GF-D8 (cell line): ENCODE measurements around the gene ZNF181.
"Not testable (repeated sequence)": the region's sequence is repeated elsewhere in the genome, so short reads cannot be mapped to it uniquely, and the experiment has no call there.

Experiments
- DNase-seq: peaks from one replicate; lab custom pipeline; 2025; lab: John Stamatoyannopoulos, UW

The ZNF181 gene

DNA sequence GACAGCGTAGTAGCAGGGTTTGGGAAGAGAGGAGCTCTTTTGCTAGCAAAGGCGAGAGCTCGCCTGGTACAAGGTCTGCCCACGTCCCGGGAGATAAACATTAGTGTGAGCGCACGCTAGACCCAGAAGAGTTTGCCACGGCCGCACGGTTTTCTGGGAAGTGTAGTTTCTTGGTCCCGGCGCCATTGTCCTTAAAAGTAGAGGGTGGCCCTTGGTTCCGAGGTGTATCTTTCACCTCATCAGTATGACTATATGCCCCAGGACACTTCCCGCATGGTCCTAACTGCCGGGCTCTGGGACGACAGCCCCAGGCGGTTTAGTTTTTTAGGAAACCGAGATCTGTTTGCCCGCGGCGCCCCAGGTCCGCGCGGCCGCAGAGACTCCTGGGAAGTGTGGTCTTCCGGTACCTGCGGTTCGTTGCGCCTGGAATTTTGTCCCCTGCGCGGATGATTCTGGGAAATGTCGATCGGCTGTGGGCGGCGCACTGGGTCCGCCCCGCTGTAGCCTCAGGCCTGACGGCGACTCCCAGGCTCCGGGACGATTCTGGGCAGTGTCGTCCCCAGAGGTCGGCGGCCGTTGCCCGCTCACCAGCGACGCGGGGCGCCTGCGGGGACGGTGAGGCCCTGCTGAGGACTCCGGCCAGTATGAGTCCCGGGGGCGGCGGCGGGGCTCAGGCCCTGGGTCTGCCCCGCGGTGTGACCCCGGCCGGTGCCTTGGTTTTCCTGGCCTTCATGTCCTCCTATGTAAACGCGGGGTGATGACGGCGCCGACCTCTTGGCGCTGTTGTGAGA is at the start of gene ZNF181:
ZNF181 (plus strand) TSS at position 498 of the 791 bp plus-strand sequence. CDS start 795 bp downstream, outside the sequence.
- peak; percentile 86 for DNase-seq

DNA sequence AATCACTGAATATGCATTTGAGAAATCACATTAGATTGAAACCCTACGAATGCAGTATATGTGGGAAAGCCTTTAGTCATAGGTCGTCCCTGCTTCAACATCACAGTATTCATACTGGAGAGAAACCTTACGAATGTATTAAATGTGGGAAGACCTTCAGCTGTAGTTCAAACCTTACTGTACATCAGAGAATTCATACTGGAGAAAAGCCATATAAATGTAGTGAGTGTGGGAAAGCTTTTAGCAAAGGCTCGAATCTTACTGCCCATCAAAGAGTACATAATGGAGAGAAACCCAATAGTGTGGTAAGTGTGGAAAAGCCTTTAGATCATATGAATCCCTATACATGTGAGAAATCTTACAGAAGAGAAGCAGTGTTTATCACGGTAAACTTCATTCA is 48.8 kb upstream of the ZNF181 start:
- DNase-seq = not testable (repeated sequence)

DNA sequence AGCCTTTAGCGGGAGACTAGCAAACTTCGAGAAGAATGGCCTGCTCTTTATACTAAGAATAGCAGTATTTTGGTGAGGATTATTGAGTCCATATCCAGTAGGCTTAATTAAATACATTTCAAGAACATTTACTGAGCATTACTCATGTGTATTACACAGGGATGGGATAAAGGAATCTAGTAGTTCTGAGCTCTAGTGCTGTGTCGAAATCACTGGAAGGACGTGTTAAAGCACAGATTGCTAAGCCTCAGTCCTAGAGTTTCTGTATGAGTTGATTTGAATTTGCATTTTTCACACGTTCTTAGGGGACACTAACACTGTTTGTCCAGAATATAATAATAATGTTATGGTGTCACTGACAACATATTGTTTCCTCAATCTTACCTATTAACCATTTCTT is 47.6 kb upstream of the ZNF181 start:
- no peak for DNase-seq

DNA sequence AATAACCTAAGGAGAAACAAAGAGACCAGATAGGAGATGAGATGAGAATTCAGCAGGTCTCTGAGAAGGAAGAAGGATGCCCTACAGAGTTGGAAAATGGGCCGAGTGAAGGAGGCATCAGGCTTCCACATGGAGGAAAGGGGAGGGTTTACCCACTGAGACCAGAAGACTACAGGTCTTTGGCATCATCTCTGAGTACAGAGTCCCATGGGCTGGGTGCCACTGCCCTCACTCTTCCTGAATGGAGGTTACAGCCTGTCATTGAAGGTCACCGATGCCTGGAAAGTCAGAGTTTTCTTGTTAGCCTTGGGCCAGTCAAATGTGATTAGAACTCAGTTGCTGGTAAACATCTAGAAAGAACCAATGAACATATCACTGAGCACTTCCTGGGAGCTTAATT is 46.7 kb upstream of the ZNF181 start:
- no peak for DNase-seq

DNA sequence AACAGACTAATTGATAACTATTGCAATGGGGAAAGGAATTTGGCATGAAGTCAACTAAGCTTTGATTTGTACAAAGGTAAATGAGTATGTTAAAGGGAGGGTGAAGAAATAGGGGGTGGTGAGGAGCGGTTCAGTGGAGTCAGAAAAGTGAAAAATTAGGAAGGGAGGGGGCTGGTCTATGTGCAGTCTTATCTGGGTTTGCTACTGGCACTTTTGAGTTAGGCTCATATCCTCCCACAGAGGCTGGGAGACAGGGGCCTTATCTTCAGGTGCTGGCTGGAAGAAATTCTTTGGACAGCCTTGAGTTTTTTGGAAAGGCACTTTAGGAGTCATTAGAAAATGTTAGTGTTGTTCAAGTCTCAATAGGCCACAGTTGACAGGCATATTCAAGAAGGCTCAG is 45.5 kb upstream of the ZNF181 start:
- DNase-seq = no peak

DNA sequence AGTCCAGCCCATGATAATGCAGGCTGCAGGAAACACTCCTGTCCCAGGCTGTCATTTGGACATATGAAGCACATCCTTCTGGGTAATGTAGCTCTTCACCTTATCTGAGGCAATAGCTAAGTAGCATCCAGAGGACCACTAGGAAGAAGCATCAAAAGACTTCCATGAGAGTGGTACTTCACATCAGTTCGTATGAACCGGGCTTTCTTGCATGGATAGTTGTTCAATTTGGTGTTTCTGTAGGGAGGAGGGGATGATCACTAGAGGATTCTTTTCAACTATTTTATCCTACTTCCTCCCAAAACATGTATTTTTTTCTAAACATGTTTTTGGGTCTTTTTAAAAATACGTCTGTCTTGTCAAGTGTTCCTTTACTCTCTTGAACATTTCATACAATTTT is 43.7 kb upstream of the ZNF181 start:
- no peak for DNase-seq

DNA sequence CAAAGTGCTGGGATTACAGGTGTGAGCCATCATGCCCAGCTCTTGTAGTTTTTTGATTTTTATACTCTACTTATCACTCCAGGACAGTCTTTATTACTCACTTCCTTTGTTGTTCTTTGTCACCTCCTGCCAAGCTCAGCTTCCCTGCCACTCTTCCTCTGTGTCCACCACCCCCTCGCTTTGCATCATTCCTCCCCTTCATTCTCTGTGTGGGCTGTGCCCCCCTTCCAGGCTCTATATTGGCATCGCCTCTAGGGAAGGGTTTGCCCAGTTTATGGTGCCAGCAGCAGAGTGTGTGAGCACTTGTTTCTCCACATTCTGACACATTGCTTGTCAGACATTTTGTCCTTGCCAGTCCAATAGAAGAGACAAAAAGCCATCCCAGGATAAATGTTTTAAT is 41.5 kb upstream of the ZNF181 start:
- no peak for DNase-seq

DNA sequence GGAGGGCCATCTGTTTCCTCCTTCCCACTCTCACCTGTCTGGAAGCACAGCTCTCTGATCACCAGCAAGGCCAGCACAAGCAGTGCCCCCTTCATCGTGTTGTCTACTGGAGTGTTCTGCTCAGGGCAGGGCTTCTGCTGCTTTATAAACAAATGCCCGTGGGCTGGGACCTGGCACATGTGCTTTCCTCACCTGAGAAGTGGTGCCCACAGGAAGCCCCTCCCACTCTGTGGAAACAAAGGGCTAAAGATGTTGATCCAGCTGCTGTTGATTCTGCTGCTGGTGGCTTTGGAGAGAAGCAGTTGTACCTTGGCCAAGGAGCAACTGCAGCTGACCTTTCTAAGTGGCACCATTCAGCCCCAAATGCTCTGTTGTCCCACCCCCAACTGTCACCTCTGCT is 26.4 kb upstream of the ZNF181 start:
- no peak for DNase-seq

DNA sequence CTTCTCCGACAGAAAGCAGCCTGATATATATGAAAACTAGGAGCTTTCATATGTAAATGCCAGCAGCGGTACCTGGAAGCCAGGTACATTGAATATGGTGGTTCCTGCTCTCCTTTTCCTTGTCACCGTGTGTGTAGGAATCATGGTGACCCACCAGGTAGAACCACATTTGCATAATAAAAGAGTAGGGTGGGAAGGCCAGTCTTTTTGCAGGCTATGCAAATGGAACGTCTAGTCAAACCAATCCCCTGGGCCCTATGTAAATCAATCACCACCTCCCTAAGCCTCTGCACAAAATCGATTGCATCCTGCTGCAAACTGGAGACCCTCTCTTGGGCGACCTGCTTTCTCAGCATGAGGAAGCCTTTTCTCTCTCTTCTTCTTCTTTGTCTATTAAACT is 22.2 kb upstream of the ZNF181 start:
- no peak for DNase-seq

DNA sequence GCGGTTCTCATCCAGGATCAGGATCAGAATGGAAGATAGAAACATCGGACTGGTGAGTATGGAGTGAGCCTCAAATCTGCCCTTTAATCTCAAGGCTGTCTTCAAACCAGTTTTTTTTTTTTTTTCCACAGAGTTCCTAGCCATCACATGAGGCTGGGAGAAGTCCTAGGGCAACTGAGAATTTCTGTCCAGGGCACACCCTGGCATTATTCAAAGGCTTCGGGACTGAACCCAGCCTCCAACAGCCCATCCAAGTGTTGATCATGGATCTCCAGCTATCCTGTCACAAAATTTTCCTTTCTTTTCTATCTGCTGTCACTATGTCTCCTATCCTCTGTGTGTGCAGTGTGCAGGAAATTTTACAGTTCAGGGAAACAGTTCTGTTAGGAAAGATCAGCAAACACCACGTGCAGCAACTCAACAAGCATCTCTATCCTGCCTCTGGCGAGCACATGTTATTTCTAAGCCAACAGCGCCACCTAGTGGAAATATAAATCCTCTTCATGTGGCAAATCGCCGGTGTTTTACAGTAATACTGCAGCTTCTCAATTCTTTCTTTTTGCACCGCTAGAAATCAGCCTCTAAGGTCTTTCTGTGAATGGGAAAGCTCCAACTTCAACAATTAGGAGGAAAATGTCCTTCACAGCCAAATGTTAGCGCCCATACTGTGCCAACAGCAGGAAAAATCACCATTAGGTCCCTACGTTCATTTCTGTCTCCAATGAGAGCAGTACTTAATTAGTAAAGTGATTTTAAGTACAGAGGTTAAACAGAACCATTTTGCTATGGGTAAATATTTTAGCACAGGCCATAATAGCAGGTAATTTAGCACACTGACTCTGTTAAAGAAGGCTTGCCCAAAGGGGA is 21.4 kb upstream of the ZNF181 start:
- DNase-seq = peak; percentile 5

DNA sequence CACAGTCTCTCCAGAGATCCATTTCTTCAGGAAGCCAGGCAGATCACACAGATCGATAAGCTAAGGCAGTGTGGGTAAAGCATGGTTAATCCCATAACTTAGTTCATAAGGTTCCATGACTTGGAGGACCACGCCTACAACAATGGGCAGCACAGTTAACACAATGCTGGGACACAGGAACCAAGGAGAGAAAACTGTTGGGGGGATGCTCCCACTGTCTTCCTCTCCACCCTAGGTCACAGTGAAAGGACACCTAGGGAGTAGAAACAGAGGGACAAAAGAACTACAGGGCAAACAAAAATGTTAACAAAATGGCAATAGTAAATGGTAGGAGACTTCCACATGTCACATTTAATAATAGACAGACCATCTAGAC is 20.8 kb upstream of the ZNF181 start:
- DNase-seq = no peak

DNA sequence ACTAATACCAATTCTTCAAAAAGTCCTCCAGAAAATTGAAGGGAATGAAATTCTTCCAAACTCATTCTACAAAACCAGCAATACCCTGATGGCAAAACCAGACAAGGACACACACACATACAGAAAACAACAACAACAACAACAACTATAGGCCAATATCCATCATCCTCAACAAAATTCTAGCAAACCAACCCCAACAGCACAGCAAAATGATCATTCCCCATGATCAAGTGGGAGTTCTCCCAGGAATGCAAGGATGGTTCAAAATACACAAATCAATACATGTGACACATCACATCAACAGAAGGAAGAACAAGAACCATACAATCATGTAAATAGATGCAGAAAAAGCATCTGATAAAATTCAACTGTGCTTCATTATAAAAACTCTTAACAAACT is 18.7 kb upstream of the ZNF181 start:
- no peak for DNase-seq

DNA sequence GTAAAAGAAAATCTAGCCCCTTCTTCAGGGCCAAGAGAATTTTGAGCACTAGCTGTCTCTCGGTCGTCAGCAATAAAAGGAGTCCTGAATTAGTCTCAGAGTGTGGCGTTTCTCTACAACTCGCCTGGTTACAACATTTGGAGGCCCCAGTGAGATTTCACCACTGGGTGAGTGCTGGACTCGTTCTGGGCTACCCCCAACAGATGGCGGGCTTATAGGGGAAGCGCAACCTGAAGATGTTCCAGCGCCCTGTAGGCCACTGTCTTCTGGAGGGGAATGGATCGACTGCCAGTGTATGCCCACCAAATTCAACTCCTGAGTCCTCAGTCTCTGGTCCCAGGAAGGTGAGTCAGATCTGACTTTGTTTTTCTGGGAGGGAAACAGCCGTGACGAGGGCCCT is 11.7 kb upstream of the ZNF181 start:
- no peak for DNase-seq

DNA sequence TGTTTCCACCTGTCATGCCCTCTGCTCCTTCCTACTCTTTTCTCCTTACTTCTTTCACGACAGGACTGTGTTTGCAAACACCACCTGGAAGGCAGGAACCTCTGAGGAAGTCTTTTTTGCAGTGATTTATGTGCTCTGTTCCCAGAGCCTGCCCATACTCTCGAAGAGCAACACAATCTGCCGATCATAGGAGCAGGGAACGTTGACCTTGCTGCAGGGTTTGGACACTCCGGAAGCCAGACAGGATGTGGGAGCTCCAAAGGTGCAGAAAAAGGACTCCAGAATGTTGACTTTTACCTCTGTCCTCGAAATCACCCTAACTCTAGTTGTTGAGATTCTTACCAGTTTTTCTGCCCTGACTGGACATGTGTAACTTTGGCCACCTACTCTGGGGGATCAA is 8.6 kb upstream of the ZNF181 start:
- no peak for DNase-seq

DNA sequence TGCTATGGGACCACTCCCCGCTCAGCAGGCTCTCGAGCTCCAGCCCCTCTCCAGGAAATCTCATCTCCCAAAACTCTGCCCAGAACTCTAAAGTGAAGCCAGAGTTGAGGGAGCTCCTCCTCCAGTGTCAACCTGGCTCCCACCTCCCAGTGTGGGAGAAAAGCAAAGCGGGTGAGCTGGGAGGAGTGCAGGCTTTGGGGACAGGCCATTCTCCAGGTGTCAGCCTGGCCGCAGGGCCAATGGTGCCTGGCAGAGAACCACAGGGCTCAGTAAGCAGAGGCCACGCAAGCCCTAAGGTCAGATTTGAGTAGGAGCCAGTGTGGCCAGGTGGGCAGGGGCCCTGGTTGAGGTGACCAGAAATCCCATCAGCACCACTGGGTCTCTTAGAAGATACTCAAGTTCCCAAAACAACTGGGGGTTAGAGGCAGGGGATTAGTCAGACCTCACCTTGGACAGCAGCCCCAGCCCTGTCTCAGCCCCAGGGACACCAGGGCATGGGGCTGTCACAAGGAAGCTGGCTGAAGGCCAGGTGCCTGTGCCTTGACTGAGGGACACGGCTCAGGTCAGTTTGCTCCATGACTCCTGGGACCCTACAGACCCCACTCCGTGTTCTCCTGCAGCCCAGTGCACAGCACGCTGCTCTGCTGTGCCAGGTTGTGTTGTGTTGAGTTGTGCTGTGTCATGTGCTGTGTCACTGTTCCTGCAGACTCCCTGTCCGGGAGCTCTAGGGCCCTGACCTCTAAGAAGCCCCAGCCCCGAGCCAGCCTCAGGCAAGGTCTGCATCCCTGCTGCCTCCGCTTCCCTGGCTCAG is 2.8 kb upstream of the ZNF181 start:
- no peak for DNase-seq

DNA sequence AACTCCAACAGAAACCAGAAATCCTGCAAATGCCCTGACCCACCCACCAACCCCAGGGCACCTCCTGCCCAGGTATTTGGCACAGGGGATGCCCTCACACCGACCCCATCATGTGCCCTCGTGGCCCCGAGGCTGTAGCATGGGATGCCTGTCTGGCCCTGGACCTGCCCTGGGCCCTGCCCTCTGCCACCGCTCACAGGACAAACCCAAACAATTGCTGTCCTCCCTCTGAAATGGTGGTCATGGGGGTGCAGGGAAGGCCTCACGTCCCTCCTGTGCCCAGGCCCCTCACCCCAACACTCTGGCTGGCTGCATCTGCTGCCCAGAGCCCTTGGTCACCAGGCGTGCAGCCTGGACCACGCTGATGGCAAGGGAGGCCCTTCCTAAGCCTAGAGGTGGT is 2.1 kb upstream of the ZNF181 start:
- no peak for DNase-seq

DNA sequence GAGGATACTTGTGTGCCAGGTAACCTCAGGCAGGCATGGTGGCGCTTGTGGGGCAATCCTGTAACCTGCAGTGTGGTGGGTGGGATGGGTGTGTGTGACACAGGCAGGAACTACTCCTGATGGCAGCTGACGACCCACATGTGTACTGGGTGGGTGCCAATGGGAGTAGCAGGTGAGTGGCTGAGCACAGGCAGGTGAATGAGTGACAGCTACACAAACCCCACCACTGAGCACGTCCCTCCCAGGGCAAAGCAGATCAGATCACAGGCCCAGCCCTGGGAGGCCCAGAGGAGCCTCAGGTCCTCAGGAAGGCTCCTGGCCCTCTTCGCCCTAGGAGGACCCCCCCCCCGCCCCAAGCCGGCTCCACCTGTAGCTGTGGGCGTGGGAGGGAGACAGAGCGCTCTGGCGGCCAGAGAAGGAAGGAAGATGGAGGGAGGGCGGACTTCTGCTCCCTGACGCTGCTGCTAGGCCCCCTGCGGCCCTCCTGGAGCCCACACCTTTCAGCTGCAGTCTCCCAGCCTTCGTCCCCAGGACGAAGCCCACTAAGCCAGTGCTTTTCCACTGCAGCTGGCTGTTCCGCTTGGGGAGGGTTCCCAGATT is 1.3 kb upstream of the ZNF181 start:
- peak; percentile 19 for DNase-seq

DNA sequence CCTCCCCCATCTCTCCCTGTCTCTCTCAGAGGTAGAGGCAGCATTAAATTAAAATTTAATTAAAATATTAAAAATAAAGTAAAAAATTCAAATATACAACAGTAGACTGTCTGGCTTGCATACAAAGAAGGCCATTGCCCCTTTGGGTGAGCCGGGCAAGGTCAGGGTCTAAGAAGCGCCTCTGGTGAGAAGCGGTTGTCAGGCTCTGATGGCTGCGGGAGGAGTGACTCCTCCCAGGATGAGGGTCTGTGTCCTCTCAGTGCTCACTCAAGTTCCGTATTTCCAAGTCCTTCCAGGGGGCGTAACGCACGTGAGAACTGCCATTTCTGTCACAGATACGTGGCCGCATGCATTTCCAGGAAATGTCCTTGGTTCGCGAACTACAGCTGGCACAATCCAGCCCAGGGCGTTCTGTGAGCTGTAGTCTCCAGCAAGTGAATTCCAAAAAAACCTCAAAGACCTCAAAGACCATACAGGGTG is 737 bp upstream of the ZNF181 start:
- DNase-seq = peak; percentile 84

DNA sequence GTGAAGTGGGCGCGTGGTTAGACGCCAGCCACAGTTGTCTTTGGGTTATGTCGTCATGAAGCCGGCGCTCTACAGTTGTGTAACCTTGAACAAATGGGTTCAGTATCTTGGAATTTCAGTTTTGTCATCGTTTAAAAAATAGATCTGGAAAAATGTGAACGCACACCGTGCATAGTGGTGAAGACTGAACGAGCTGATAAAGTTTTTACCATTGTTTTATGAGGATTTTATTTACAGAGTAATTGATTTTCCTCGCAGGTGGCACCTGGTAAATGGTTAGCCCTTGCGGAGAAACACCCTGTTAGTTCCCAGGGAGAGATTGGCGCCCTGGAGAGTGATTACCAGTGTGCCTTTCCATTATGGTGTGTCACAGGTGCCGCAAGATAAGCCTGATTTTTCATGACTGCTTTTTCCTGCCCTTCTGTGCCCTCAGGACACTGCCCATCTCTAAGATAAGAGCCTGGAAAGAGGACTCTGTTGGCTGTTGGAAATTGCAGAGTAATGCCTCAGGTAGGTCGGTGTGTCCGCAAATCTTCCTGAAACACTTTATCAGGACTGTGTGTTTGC is 577 bp downstream of the ZNF181 start:
- DNase-seq = no peak

DNA sequence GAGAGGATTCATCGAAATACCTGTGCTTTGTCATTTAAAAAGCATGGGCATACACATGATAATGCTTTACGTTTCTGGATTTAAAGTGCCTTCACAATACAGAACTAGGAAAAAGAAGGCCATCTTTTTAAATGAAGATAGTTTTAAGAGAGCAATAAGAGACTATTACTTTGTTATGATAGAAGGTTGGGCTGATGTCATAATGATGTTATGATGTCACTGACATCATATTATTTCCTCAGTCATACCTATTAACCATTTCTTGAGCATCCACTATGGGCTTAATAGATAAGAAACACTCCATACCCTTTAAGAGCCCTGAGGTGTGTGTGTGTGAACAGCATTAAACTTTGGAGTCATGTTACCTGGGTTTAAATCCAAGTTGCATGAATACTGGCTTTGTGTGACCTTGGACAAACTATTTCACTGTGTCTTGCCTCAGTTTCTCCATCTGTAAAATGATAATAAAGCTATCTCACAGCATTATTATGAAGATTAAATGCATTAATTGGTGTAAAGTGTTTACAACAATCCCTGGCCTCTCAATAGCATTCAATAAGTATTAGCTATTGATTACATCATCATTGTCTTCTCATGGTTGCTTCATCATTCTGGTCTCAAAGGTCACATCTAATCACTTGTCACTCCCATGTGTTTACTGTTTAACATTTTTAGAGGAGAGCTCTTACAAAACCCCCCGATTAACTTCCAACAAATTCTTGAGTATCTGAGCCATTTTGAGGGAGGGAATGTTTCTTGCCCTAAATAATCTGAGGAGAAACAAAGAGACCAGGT is 11.1 kb downstream of the ZNF181 start:
- no peak for DNase-seq

DNA sequence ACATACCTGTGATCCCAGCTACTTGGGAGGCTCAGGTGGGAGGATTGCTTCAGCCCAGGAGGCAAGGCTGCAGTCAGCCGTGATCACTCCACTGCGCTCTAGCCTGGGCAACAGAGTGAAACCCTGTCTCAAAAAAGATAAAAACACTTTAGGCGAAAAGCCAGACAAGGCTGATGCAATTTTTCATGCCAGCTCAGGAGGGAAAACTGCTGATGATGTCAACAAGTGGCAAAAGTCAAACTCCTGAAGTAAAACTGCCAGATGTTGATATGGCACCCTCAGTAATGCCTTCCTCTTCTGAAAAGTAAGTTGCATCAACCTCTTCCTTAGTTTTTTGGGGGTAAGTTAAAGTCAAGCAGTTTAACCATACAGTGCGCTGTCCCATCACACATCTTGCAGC is 23.4 kb downstream of the ZNF181 start:
- DNase-seq = no peak
